ENCODE measurements around the gene GRK3. TPM values are rescaled to one million over a fixed set of nuclear protein-coding genes. Genes with fewer than 3 reads are reported as not detected.

GRK3 gene
- total and polyA plus RNA-seq, 2 donors from 2014 or later = 1.6 to 11.5 TPM

- no peak for TF ChIP-seq CTCF (IDR thresholded peaks at IDR 0.05; ENCODE audit: borderline replicate concordance, extremely low read depth, insufficient read depth)
- H3K9me3 ChIP-seq (ENCODE audit: control insufficient read depth in 2 of 3, insufficient read depth in 1 of 3, low read length in 3 of 3) = no peaks in the 10 kb centered on the region
- DNase-seq = no peak
- H3K27me3 ChIP-seq (ENCODE audit: control insufficient read depth, insufficient read depth, low read length) = no peaks in the 10 kb centered on the region
- no peaks in the 10 kb centered on the region for H3K4me1 ChIP-seq (ENCODE audit: control insufficient read depth in 2 of 3, insufficient read depth in 2 of 3, low read depth in 1 of 3, low read length in 3 of 3)
- FAIRE-seq = no peak
- H3K27ac ChIP-seq (ENCODE audit: low read depth in 2 of 2, low read length in 2 of 2) = no peak overlapping the region
- no peaks in the 10 kb centered on the region for H3K36me3 ChIP-seq (ENCODE audit: control insufficient read depth in 2 of 3, insufficient read depth in 3 of 3, low read length in 3 of 3)
- no peak overlapping the region for H3K4me3 ChIP-seq (ENCODE audit: low read length in 3 of 3)
- H3K9ac ChIP-seq (ENCODE audit: low read length in 3 of 3) = no peak overlapping the region
- intact Hi-C loops (cut with DNase I) = no loop called here
Observed at GRCh38 chr22:25654676-25655075, 90.2 kb downstream of the GRK3 start.

GRCh38 chr22:25655371-25655935 lies 91.0 kb downstream of the GRK3 start:
- no peak for TF ChIP-seq CTCF (IDR thresholded peaks at IDR 0.05; ENCODE audit: borderline replicate concordance, extremely low read depth, insufficient read depth)
- H3K9ac ChIP-seq (ENCODE audit: low read length in 3 of 3) = no peak overlapping the region
- DNase-seq = no peak
- no peak overlapping the region for H3K27ac ChIP-seq (ENCODE audit: low read depth in 2 of 2, low read length in 2 of 2)
- no peaks in the 10 kb centered on the region for H3K4me1 ChIP-seq (ENCODE audit: control insufficient read depth in 2 of 3, insufficient read depth in 2 of 3, low read depth in 1 of 3, low read length in 3 of 3)
- intact Hi-C loops (cut with DNase I) = no loop called here
- H3K9me3 ChIP-seq (ENCODE audit: control insufficient read depth in 2 of 3, insufficient read depth in 1 of 3, low read length in 3 of 3) = no peaks in the 10 kb centered on the region
- no peaks in the 10 kb centered on the region for H3K27me3 ChIP-seq (ENCODE audit: control insufficient read depth, insufficient read depth, low read length)
- FAIRE-seq = no peak
- no peaks in the 10 kb centered on the region for H3K36me3 ChIP-seq (ENCODE audit: control insufficient read depth in 2 of 3, insufficient read depth in 3 of 3, low read length in 3 of 3)
- H3K4me3 ChIP-seq (ENCODE audit: low read length in 3 of 3) = no peak overlapping the region

DNA sequence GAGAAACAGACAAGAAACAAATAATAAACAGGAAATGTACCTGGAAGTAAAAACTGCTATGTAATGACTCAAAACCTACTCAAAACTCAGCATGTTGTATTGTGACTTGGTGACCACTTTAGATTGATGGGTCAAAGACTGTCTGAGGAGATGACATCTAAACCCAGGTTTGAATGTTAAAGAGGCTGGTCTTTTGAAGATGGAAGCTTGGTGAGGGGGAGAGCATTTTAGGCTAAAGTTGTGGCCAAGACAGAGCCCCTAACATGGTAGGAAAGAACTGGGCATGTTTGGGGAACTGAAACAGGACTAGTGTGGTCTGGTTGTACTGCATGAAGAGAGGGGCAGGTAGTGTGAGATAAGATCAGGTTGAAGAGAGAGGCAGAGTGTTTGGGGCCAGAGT lies 92.2 kb downstream of the GRK3 start:
- TF ChIP-seq CTCF (IDR thresholded peaks at IDR 0.05; ENCODE audit: borderline replicate concordance, extremely low read depth, insufficient read depth) = no peak
- intact Hi-C loops (cut with DNase I) = no loop called here
- H3K27ac ChIP-seq (ENCODE audit: low read depth in 2 of 2, low read length in 2 of 2) = no peak overlapping the region
- no peak for FAIRE-seq
- no peaks in the 10 kb centered on the region for H3K36me3 ChIP-seq (ENCODE audit: control insufficient read depth in 2 of 3, insufficient read depth in 3 of 3, low read length in 3 of 3)
- no peak for DNase-seq
- H3K9ac ChIP-seq (ENCODE audit: low read length in 3 of 3) = no peak overlapping the region
- H3K4me1 ChIP-seq (ENCODE audit: control insufficient read depth in 2 of 3, insufficient read depth in 2 of 3, low read depth in 1 of 3, low read length in 3 of 3) = no peaks in the 10 kb centered on the region
- H3K9me3 ChIP-seq (ENCODE audit: control insufficient read depth in 2 of 3, insufficient read depth in 1 of 3, low read length in 3 of 3) = no peaks in the 10 kb centered on the region
- H3K27me3 ChIP-seq (ENCODE audit: control insufficient read depth, insufficient read depth, low read length) = no peaks in the 10 kb centered on the region
- H3K4me3 ChIP-seq (ENCODE audit: low read length in 3 of 3) = no peak overlapping the region

DNA sequence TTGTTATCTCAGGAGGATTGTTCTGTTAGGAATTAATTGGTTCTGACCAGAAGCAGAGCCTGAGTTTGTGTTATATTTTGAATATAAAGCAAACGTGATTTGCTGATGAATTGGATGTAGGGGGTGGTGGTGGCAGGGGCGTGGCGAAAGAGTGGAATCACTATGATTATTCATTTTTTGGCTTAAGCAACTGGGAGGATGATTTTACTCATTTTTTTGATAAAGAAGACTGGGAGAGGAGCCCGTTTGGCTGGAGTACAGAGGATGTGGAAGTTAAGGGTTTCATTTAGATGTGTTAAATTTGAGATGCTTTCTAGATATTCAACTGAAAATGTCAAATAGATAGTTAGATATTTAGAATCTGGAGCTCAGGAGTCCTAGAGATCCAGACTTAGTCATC lies 94.2 kb downstream of the GRK3 start:
- no peak for FAIRE-seq
- no peak overlapping the region for H3K9ac ChIP-seq (ENCODE audit: low read length in 3 of 3)
- intact Hi-C loops (cut with DNase I) = no loop called here

More for the DNA sequence above, 94.2 kb downstream of the GRK3 start:
- DNase-seq = no peak
- no peak for TF ChIP-seq CTCF (IDR thresholded peaks at IDR 0.05; ENCODE audit: borderline replicate concordance, extremely low read depth, insufficient read depth)
- Histone ChIP-seq H3K4me1 (ENCODE audit: control insufficient read depth in 2 of 3, insufficient read depth in 2 of 3, low read depth in 1 of 3, low read length in 3 of 3) (no peaks in the 10 kb centered on the region), H3K9me3 (ENCODE audit: control insufficient read depth in 2 of 3, insufficient read depth in 1 of 3, low read length in 3 of 3) (peaks cover 0 to 2% (median 0%) of the 10 kb centered on the region in 3 donors), H3K27ac (ENCODE audit: low read depth in 2 of 2, low read length in 2 of 2) (no peak overlapping the region), H3K4me3 (ENCODE audit: low read length in 3 of 3) (no peak overlapping the region), H3K36me3 (ENCODE audit: control insufficient read depth in 2 of 3, insufficient read depth in 3 of 3, low read length in 3 of 3) (no peaks in the 10 kb centered on the region), H3K27me3 (ENCODE audit: control insufficient read depth, insufficient read depth, low read length) (no peaks in the 10 kb centered on the region)
